Measurements from ENCODE around the gene ANKRD7. TPM values are rescaled to one million over a fixed set of nuclear protein-coding genes. Genes with fewer than 3 reads are reported as not detected.
A peak's percentile ranks its signal among the peaks of the same experiment; 100 is the strongest.

ANKRD7 gene
- 1 to 10 TPM in 3 of 8 experiments, under 1 TPM in 2, not detected in 3; 0.33 to 1.8 (median 1.2) TPM for total RNA-seq

DNA sequence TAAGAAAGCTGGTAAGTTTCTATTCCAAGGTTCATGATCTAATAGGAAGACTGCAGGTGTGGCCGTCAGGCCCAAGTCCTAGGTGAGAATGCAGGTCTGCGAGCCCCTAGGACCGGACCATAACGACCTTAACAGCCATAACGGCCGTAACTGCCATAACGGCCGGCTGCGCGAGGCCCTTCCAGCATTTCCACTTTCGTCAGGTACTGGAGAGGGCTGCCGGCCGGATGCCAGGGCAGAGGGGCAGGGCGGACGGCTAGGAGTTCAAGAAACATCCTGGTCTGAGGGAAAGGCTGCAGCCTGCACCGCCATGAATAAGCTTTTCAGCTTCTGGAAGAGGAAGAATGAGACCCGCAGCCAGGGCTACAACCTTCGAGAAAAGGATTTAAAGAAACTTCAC lies at the start of gene ANKRD7:
TSS of gene ANKRD7 (plus strand) at position 184 of the 400 bp plus-strand sequence. CDS start at position 311, 127 bp downstream.
- Histone ChIP-seq H3K27ac (no peak within 1 kb of the TSS), H3K4me1 (replicated peaks in 1 of 2) (no peaks in the 10 kb centered on the region), H3K4me3 (no peak within 1 kb of the TSS)
- in situ Hi-C loops (cut with MboI; ENCODE audit: low pct_unique_long_range_greater_than_20kb in 2 of 9, low sequenced_read_pairs in 9 of 9, unreplicated experiment in 9 of 9), result no loop called here
- 70 to 94% (median 83%) methylated on average over 4 to 15 of the region's 18 CpGs; no CpG with 5 or more reads in 2 of the 10 experiments for WGBS, 10 experiments
- ATAC-seq (replicated peaks in 6 of 8), result no peak

GRCh38 chr7:118175740-118176139 lies 48.8 kb upstream of the ANKRD7 start:
- in situ Hi-C loops (cut with MboI; ENCODE audit: low pct_unique_long_range_greater_than_20kb in 2 of 9, low sequenced_read_pairs in 9 of 9, unreplicated experiment in 9 of 9), result no loop called here
- no peak overlapping the region for H3K27ac ChIP-seq
- 48 to 100% (median 83%) methylated on average over 1 to 2 of the region's 2 CpGs; no CpG with 5 or more reads in 4 of the 10 experiments for WGBS, 10 experiments
- no peak overlapping the region for H3K4me3 ChIP-seq
- ATAC-seq (replicated peaks in 6 of 8), result no peak
- no peaks in the 10 kb centered on the region for H3K4me1 ChIP-seq (replicated peaks in 1 of 2)

DNA sequence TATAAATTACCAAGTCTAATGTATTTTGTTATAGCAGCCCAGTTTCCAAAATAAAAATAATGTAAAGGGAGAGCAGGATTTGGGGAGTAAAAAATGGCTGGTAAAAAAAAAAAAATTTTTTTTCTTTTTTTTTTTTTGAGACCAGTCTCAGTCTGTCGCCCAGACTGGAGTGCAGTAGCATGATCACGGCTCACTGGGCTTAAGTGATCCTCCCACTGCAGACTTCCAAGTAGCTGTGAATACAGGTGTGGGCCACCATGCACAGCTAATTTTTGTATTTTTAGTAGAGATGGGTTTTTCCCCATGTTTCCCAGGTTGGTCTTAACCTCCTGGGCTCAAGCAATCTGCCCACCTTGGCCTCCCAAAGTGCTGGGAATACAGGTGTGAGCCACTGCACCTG lies 45.3 kb upstream of the ANKRD7 start:
- H3K4me1 ChIP-seq (replicated peaks in 1 of 2), result peaks cover 5 to 8% of the 10 kb centered on the region in 2 donors
- WGBS, 10 experiments, result 56 to 100% (median 92%) methylated on average over 1 to 2 of the region's 2 CpGs; no CpG with 5 or more reads in 3 of the 10 experiments
- in situ Hi-C loops (cut with MboI; ENCODE audit: low pct_unique_long_range_greater_than_20kb in 2 of 9, low sequenced_read_pairs in 9 of 9, unreplicated experiment in 9 of 9), result no loop called here
- ATAC-seq (replicated peaks in 6 of 8), result no peak
- no peak overlapping the region for H3K4me3 ChIP-seq
- no peak overlapping the region for H3K27ac ChIP-seq

DNA sequence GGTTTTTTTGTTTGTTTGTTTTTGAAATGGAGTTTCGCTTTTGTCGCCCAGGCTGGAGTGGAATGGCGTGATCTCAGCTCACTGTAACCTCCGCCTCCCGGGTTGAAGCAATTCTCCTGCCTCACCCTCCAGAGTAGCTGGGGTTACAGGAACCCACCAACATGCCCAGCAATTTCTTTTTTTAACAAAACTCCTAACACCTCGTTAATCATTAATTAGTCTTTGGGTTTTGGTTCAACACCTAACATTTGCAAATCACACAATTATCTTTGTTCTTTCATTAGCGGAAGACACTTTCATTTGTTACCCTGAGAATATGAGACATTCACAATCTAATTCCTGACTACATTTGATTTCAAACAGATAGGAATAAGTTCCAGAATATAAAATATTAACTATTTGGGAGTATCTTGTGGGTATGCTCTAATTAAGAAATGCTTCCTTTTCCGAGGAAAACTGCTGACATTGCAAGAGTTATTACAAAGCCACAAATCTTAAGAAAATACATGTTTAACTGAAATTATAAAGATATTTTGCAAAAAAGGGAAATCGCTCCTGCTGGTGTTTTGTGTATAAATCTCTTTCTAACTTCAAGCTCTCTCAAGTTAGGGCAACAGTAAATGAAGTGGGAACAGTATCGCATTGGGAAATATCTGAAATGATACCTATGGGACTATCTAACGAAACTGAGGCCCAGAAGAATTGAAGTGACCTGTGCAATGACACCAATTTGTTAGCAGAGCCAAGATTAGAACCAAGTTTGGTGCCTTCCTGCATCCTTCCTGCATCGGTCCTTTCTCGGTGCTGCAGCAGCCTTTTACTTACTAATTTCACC lies 41.7 kb upstream of the ANKRD7 start:
- in situ Hi-C loops (cut with MboI; ENCODE audit: low pct_unique_long_range_greater_than_20kb in 2 of 9, low sequenced_read_pairs in 9 of 9, unreplicated experiment in 9 of 9), result no loop called here
- Histone ChIP-seq H3K4me3 (peak overlapping the region; percentile 90 to 98 (median 95)), H3K27ac (peak overlapping the region in 1 of 2 donors; percentile 93), H3K4me1 (replicated peaks in 1 of 2) (peaks cover 11 to 21% of the 10 kb centered on the region in 2 donors)
- 42 to 86% (median 66%) methylated on average over 7 to 12 of the region's 13 CpGs for WGBS, 10 experiments
- no peak for ATAC-seq (replicated peaks in 6 of 8)

DNA sequence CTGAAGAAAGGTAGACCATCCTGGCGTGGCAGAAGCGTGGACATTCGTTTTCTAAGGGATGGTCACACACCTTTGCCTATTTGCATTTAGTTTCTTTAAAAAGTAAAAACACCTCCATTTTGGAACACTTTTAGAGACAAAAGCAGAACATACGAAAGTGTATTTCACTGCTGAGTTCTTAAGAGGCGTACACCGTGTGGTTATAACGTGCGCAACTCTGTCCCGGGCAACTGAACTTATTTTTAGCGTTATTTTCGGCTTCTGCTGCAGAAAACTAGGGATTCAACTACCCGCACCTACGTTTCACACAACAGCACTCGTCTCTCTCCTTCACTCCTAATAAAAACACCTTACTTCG lies 41.1 kb upstream of the ANKRD7 start:
- peak; percentile 12 to 27 (median 21) for ATAC-seq (replicated peaks in 6 of 8)
- WGBS, 10 experiments, result 0 to 53% (median 0%) methylated on average over 3 to 15 of the region's 15 CpGs; no CpG with 5 or more reads in 1 of the 10 experiments
- in situ Hi-C loops (cut with MboI; ENCODE audit: low pct_unique_long_range_greater_than_20kb in 2 of 9, low sequenced_read_pairs in 9 of 9, unreplicated experiment in 9 of 9), result no loop called here

DNA sequence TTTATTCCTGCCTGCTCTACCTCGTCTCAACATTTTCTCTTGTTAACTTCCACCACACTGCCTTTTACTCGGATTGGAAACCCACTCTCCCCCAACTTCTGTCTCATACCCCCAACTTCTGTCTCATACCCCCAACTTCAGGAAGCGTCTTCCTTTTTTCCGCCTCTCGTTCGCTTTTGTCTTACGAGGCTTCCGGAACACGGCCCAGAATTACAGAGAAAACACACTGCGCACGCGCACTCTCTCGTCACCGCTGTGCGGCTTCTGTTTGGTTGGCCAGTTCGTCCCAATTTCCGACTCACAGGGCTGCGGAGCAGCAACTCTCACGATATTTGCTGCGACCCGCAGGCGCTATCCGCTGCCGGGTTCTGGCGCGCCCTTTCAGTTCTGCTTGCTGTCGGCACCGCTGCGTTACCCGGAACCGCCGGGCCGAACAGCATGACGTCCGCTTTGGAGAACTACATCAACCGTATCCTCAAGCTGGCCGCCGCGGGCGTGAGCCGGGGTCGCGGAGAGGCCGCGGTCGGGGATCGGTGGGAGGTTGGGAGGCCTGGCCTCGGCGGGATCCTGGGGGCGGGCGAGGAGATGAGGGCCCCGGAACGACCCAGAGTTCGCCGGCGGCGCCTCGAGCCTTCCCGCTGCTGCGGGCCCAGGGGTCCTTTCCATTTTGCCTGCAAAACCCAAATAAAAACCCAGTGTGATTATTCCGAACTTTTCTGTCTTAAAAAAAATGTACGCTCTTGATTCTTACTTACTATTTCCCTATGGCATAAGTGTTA lies 40.5 kb upstream of the ANKRD7 start, which contains the start of gene LSM8:
TSS of gene LSM8 (plus strand) at position 379 of the 779 bp plus-strand sequence. CDS start at position 439, 60 bp downstream.
- peak; percentile 98 to 99 (median 98) for ATAC-seq (replicated peaks in 6 of 8)
- peaks cover 11 to 21% of the 10 kb centered on the region in 2 donors for H3K4me1 ChIP-seq (replicated peaks in 1 of 2)
- in situ Hi-C loops (cut with MboI; ENCODE audit: low pct_unique_long_range_greater_than_20kb in 2 of 9, low sequenced_read_pairs in 9 of 9, unreplicated experiment in 9 of 9), result no loop called here
- peak within 1 kb of the TSS; percentile 90 to 98 (median 95) for H3K4me3 ChIP-seq
- H3K27ac ChIP-seq, result peak within 1 kb of the TSS; percentile 88 to 93
- 0 to 2% (median 0%) methylated on average over 1 to 26 of the region's 62 CpGs; no CpG with 5 or more reads in 2 of the 10 experiments for WGBS, 10 experiments

More for the DNA sequence above, 41.1 kb upstream of the ANKRD7 start:
- peak overlapping the region; percentile 90 to 98 (median 95) for H3K4me3 ChIP-seq
- peaks cover 11 to 21% of the 10 kb centered on the region in 2 donors for H3K4me1 ChIP-seq (replicated peaks in 1 of 2)
- peak overlapping the region; percentile 58 to 93 for H3K27ac ChIP-seq

GRCh38 chr7:118184565-118184940 lies 40.0 kb upstream of the ANKRD7 start:
- ATAC-seq (replicated peaks in 6 of 8), result no peak
- H3K4me1 ChIP-seq (replicated peaks in 1 of 2), result peaks cover 11 to 21% of the 10 kb centered on the region in 2 donors
- WGBS, 10 experiments, result 0 to 58% (median 5%) methylated on average over 2 to 10 of the region's 10 CpGs
- peak overlapping the region; percentile 90 to 98 (median 95) for H3K4me3 ChIP-seq
- peak overlapping the region in 1 of 2 donors; percentile 93 for H3K27ac ChIP-seq
- in situ Hi-C loops (cut with MboI; ENCODE audit: low pct_unique_long_range_greater_than_20kb in 2 of 9, low sequenced_read_pairs in 9 of 9, unreplicated experiment in 9 of 9), result no loop called here

- Histone ChIP-seq H3K4me3 (peak overlapping the region in 4 of 5 donors; percentile 90 to 98 (median 96)), H3K4me1 (replicated peaks in 1 of 2) (peaks cover 11 to 21% of the 10 kb centered on the region in 2 donors), H3K27ac (no peak overlapping the region)
- ATAC-seq (replicated peaks in 6 of 8), result no peak
- 20 to 95% (median 78%) methylated on average over 1 to 6 of the region's 6 CpGs for WGBS, 10 experiments
- in situ Hi-C loops (cut with MboI; ENCODE audit: low pct_unique_long_range_greater_than_20kb in 2 of 9, low sequenced_read_pairs in 9 of 9, unreplicated experiment in 9 of 9), result no loop called here
Measured at GRCh38 chr7:118185163-118185860, 39.2 kb upstream of the ANKRD7 start.

GRCh38 chr7:118186501-118186900 lies 38.0 kb upstream of the ANKRD7 start:
- in situ Hi-C loops (cut with MboI; ENCODE audit: low pct_unique_long_range_greater_than_20kb in 2 of 9, low sequenced_read_pairs in 9 of 9, unreplicated experiment in 9 of 9), result no loop called here
- Histone ChIP-seq H3K4me3 (no peak overlapping the region), H3K27ac (no peak overlapping the region), H3K4me1 (replicated peaks in 1 of 2) (peaks cover 11 to 21% of the 10 kb centered on the region in 2 donors)
- no peak for ATAC-seq (replicated peaks in 6 of 8)

GRCh38 chr7:118194571-118194970 lies 29.9 kb upstream of the ANKRD7 start:
- Histone ChIP-seq H3K27ac (no peak overlapping the region), H3K4me1 (replicated peaks in 1 of 2) (no peaks in the 10 kb centered on the region), H3K4me3 (no peak overlapping the region)
- in situ Hi-C loops (cut with MboI; ENCODE audit: low pct_unique_long_range_greater_than_20kb in 2 of 9, low sequenced_read_pairs in 9 of 9, unreplicated experiment in 9 of 9), result no loop called here
- no peak for ATAC-seq (replicated peaks in 6 of 8)
- 85 to 100% (median 92%) methylated on average over 1 to 2 of the region's 2 CpGs; no CpG with 5 or more reads in 5 of the 10 experiments for WGBS, 10 experiments

GRCh38 chr7:118195837-118196474 lies 28.5 kb upstream of the ANKRD7 start:
- in situ Hi-C loops (cut with MboI; ENCODE audit: low pct_unique_long_range_greater_than_20kb in 2 of 9, low sequenced_read_pairs in 9 of 9, unreplicated experiment in 9 of 9), result no loop called here
- Histone ChIP-seq H3K4me1 (replicated peaks in 1 of 2) (no peaks in the 10 kb centered on the region), H3K27ac (no peak overlapping the region), H3K4me3 (no peak overlapping the region)
- peak in 4 of 8 experiments; percentile 60 to 89 (median 86) for ATAC-seq (replicated peaks in 6 of 8)
- 40 to 100% (median 73%) methylated on average over 1 to 6 of the region's 6 CpGs for WGBS, 10 experiments

DNA sequence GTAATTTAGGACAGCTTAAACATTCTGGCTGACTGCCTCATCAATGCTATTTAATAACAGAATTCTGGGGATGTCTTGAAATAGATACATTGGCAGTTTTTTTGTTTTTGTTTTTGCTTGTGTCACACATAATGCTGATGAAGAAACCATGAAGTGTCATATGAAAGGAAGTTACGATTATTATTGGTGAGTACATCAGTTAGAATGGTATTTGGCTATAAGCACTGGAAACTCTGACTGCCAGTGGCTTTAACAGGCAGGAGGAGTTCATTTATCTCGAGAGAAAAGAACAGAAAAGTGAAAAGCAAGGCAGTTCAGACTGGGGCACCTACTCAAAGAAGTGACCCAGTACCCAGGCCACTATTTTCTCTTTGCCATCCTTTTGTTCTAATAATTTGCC lies 22.4 kb upstream of the ANKRD7 start:
- no peak overlapping the region for H3K4me3 ChIP-seq
- WGBS, 10 experiments, result 3 to 100% (median 69%) methylated on average over 1 to 2 of the region's 2 CpGs; no CpG with 5 or more reads in 2 of the 10 experiments
- no peak overlapping the region for H3K27ac ChIP-seq
- no peaks in the 10 kb centered on the region for H3K4me1 ChIP-seq (replicated peaks in 1 of 2)
- peak in 1 of 8 experiments; percentile 37 for ATAC-seq (replicated peaks in 6 of 8)
- in situ Hi-C loops (cut with MboI; ENCODE audit: low pct_unique_long_range_greater_than_20kb in 2 of 9, low sequenced_read_pairs in 9 of 9, unreplicated experiment in 9 of 9), result no loop called here
